Mesenchymal stem cell (in vitro differentiated cells and primary cell): Measurements from ENCODE around the gene PITPNM3.

Source experiments
- DNase-seq: peaks from one replicate; pipeline ENCODE4 v3.0.0-alpha.2; 2013
- H2AFZ ChIP-seq: one replicate; pipeline ENCODE4 v1.6.1; 2013; ENCODE audit warnings: low read depth, mild to moderate bottlenecking, control low read depth, inconsistent platforms, low read length, moderate library complexity
- H2AK5ac ChIP-seq: 2 replicates; pipeline ENCODE4 v1.6.1; 2013; ENCODE audit warnings: low read length, moderate library complexity, mild to moderate bottlenecking, inconsistent platforms; ENCODE audit not compliant: severe bottlenecking
- H2BK120ac ChIP-seq: one replicate; pipeline ENCODE4 v1.6.1; 2013; ENCODE audit warnings: low read depth, mild to moderate bottlenecking, inconsistent platforms, low read length, moderate library complexity
- H2BK12ac ChIP-seq, 2 experiments: one replicate each; pipeline ENCODE4 v1.6.1; 2013; ENCODE audit warnings: inconsistent platforms in 2 of 2, low read length in 2 of 2, mild to moderate bottlenecking in 2 of 2, moderate library complexity in 2 of 2, control low read depth in 1 of 2
- H2BK15ac ChIP-seq: one replicate; pipeline ENCODE4 v1.6.1; 2013; ENCODE audit warnings: mild to moderate bottlenecking, low read depth, inconsistent platforms; ENCODE audit not compliant: poor library complexity, severe bottlenecking
- H2BK5ac ChIP-seq: 2 replicates; pipeline ENCODE4 v1.6.1; 2013; ENCODE audit warnings: low read depth, mild to moderate bottlenecking, low read length, control low read depth, inconsistent platforms; ENCODE audit not compliant: poor library complexity, severe bottlenecking
- H3K14ac ChIP-seq, 2 experiments: one replicate each; pipeline ENCODE4 v1.6.1; 2013; ENCODE audit warnings: inconsistent platforms in 2 of 2, low read length in 2 of 2, control low read depth in 1 of 2, mild to moderate bottlenecking in 1 of 2, moderate library complexity in 1 of 2
- H3K18ac ChIP-seq, 2 experiments: one replicate each; pipeline ENCODE4 v1.6.1; 2013; ENCODE audit warnings: inconsistent platforms in 2 of 2, low read length in 2 of 2, control low read depth in 1 of 2, low read depth in 1 of 2, mild to moderate bottlenecking in 1 of 2
- H3K23ac ChIP-seq, 2 experiments: one replicate each; pipeline ENCODE4 v1.6.1; 2013; ENCODE audit warnings: inconsistent platforms in 2 of 2, low read length in 2 of 2, mild to moderate bottlenecking in 2 of 2, moderate library complexity in 2 of 2, control low read depth in 1 of 2
- H3K27ac ChIP-seq: 2 replicates; pipeline ENCODE4 v1.5.1; 2013; ENCODE audit warnings: mild to moderate bottlenecking, moderate library complexity, low read length, control low read depth, inconsistent platforms; ENCODE audit not compliant: poor library complexity, severe bottlenecking
- H3K27me3 ChIP-seq, 2 experiments: 2 replicates each; pipeline versions ENCODE4 v1.6.1 to v1.7.0; 2013; ENCODE audit warnings: low read length in 2 of 2, mild to moderate bottlenecking in 2 of 2, moderate library complexity in 2 of 2, control low read depth in 1 of 2, inconsistent platforms in 1 of 2; ENCODE audit not compliant: control insufficient read depth in 1 of 2, insufficient read depth in 1 of 2
- H3K36me3 ChIP-seq, 2 experiments: 2 replicates each; pipeline versions ENCODE4 v1.6.1 to v1.7.0; 2013; ENCODE audit warnings: low read length in 2 of 2, control low read depth in 1 of 2, inconsistent platforms in 1 of 2, low read depth in 1 of 2, mild to moderate bottlenecking in 1 of 2; ENCODE audit not compliant: insufficient read depth in 2 of 2, control insufficient read depth in 1 of 2
- H3K4ac ChIP-seq, 2 experiments: one replicate each; pipeline ENCODE4 v1.6.1; 2013; ENCODE audit warnings: inconsistent platforms in 2 of 2, low read length in 2 of 2, mild to moderate bottlenecking in 2 of 2, moderate library complexity in 2 of 2, control low read depth in 1 of 2, low read depth in 1 of 2
- H3K4me1 ChIP-seq: 2 replicates; pipeline ENCODE4 v1.6.1; 2013; ENCODE audit warnings: low read depth, low read length, control low read depth; ENCODE audit not compliant: control insufficient read depth, insufficient read depth
- H3K4me2 ChIP-seq: 2 replicates; pipeline ENCODE4 v1.6.1; 2013; ENCODE audit warnings: low read length, mild to moderate bottlenecking, inconsistent platforms; ENCODE audit not compliant: poor library complexity, severe bottlenecking
- H3K4me3 ChIP-seq, 2 experiments: 2 replicates each; pipeline versions ENCODE4 v1.5.1 to v1.7.0; 2013; ENCODE audit warnings: low read length in 2 of 2, mild to moderate bottlenecking in 2 of 2, control low read depth in 1 of 2, low read depth in 1 of 2; ENCODE audit not compliant: insufficient read depth in 1 of 2
- H3K79me1 ChIP-seq: replicated peaks from 2 replicates; pipeline ENCODE4 v1.6.1; 2013; ENCODE audit warnings: mild to moderate bottlenecking, control low read depth, low read length, inconsistent platforms; ENCODE audit not compliant: poor library complexity, severe bottlenecking
- H3K9ac ChIP-seq: 2 replicates; pipeline ENCODE4 v1.7.0; 2013; ENCODE audit warnings: mild to moderate bottlenecking, low read length, moderate library complexity
- H3K9me3 ChIP-seq: 2 replicates; pipeline ENCODE4 v1.7.0; 2013; ENCODE audit warnings: mild to moderate bottlenecking, low read length; ENCODE audit not compliant: control insufficient read depth
- H4K8ac ChIP-seq: one replicate; pipeline ENCODE4 v1.6.1; 2013; ENCODE audit warnings: inconsistent platforms, mild to moderate bottlenecking, low read length, moderate library complexity
- H4K91ac ChIP-seq: one replicate; pipeline ENCODE4 v1.6.1; 2013; ENCODE audit warnings: mild to moderate bottlenecking, low read length, inconsistent platforms
- WGBS: methylation state at CpG from one replicate; pipeline ENCODE4 v1.1.7; 2013; ENCODE audit warnings: mixed read lengths; 5-methylcytosine and 5-hydroxymethylcytosine counted together

Gene PITPNM3

DNA sequence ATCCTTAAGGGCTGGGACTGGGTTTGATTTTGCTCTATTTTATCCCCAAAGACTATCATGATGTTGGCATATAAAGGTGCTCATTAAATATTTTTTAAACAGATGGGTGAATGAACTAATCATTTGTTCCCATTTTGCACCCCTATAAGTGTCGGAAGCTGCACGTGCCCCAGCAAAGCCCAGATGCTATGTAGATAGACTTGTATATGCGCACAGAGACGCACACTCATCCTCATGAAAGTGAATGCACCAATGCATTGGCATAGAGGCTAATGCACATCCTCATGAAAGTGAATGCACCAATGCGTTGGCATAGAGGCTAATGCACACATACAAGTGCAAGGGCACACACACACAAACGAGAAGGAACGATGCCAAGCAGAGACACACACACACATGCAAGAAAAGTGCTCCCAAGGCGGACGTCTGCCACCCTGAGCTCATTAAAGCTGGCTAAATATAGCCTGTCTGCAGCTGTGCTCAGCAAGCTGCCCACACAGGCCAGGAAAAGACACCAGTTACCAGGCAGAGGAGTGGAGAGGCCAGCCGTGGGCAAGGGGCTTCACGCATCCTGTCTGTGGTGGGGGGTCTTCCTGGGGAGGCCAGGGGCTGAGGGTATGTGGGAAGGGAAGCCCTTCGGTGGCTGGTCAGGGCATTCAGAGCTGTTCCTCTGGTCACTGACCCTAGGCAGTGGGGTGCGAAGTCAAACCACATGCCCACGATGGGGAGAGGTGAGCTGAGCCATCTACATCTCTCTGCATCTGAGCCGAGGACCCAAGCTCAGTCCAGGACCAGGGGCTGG lies 59.5 kb downstream of the PITPNM3 start:
- Histone ChIP-seq H3K9ac (no peak overlapping the region), H2BK15ac (no peak overlapping the region), H3K79me1 (no peaks in the 10 kb centered on the region), H4K8ac (no peak overlapping the region), H3K4me1 (peaks cover 10% of the 10 kb centered on the region), H3K18ac (no peak overlapping the region), H3K27ac (no peak overlapping the region), H3K9me3 (no peaks in the 10 kb centered on the region), H2BK120ac (no peak overlapping the region), H3K4ac (no peak overlapping the region), H2BK5ac (no peak overlapping the region), H3K4me3 (no peak overlapping the region), H4K91ac (no peak overlapping the region), H3K14ac (no peak overlapping the region), H3K4me2 (no peak overlapping the region), H3K36me3 (no peaks in the 10 kb centered on the region), H3K27me3 (peaks cover 47 to 60% of the 10 kb centered on the region in 2 experiments), H2AFZ (no peak overlapping the region), H2BK12ac (no peak overlapping the region), H2AK5ac (no peak overlapping the region), H3K23ac (no peak overlapping the region)
- WGBS, result 74% methylated on average over 15 of the region's 15 CpGs
- DNase-seq, result no peak

DNA sequence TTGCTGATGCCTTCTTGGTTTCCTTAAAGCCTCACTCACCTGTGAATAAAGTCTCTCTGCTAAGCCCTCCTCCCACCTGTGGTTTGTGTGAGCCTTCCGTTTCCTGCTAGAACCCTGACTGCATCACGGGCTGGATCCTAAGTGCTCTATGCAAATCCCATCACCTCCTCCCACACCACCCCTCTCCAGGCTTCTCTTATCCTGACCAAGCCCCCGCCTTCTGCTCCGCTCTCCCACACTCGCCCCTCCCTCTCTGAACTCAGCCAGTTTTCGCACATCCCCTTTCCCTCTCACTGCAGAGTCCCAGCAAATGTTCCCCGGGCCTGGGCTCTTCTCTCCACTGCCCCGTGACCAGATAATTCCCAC lies 60.3 kb downstream of the PITPNM3 start:
- no peak overlapping the region for H3K4me2 ChIP-seq

DNA sequence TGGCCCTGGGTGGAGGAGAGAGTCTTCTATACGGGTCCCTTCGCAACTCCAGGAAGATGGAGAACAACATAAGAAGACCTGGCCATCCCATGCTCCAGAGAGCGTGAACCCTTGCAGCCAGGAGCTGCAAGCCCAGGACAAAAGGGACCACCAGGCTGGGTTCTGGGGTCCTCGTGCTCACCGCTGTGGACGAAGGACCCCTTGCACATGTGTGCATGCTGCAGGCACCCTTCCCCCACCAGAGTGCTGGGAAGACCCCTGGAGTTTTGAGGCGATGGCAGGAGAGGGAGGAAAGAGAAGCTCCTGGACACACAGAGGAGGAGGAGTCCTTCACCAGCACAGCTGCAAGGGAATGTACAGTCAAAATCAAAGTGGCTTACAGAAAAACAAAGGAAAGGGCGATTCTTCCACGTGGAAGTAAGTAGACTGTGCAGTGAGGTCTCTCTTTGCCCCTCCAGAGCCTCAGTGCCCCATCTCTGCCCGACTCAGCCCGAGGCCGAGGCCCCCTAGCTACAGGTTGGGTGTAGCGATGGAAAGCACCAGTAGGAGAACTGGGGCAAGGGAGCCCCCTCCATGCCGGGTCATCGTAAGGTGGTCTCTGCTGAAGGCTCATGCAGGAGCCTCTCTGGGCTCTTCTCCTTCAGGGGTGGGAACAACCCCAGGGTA lies 60.8 kb downstream of the PITPNM3 start:
- Histone ChIP-seq H3K27me3 (peaks cover 52 to 54% of the 10 kb centered on the region in 2 experiments), H4K91ac (no peak overlapping the region), H2BK12ac (no peak overlapping the region)

More for the DNA sequence above, 60.3 kb downstream of the PITPNM3 start:
- Histone ChIP-seq H2BK5ac (no peak overlapping the region), H3K4me1 (peaks cover 10% of the 10 kb centered on the region), H4K8ac (no peak overlapping the region), H3K27ac (no peak overlapping the region), H4K91ac (no peak overlapping the region), H2AK5ac (no peak overlapping the region), H3K18ac (no peak overlapping the region), H3K4me3 (no peak overlapping the region), H3K9me3 (no peaks in the 10 kb centered on the region), H3K27me3 (peaks cover 51 to 56% of the 10 kb centered on the region in 2 experiments), H2BK15ac (no peak overlapping the region), H3K4ac (no peak overlapping the region), H3K14ac (no peak overlapping the region), H2AFZ (no peak overlapping the region), H3K9ac (no peak overlapping the region), H3K23ac (no peak overlapping the region), H2BK120ac (no peak overlapping the region), H3K79me1 (no peaks in the 10 kb centered on the region), H3K36me3 (no peaks in the 10 kb centered on the region), H2BK12ac (no peak overlapping the region)
- no peak for DNase-seq
- 7% methylated on average over 8 of the region's 8 CpGs for WGBS

DNA sequence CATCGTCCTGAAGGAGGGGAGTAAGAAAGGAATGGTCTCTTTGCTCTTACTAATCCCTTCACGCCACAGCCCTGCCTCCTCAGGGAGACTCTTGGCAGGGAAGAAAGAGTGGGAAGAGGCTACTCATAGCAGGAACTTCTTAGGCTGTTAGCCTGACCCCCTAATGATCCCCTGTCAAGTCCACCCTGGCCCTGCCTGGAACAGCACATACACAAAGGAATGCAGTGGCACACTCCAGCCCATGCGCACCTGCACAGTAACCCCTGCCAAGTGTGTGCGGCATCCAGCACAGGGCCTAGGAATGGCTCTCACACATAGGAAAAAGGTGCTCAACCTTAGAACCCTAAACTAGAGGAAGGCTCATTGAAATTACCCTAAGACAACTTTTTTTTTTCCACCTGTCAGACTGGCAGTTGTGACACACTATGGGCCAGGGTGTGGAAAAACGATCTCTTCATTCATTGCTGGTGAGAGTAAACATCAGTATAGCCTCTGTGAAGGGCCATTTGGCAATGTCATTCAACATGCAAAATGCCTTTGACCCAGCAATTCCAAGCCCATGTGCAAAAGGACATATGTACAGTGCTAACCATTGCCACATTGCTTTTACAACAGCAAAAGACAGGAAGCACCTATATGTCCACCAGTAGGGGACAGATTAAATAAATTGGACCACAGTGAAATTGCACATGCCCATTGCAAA lies 62.0 kb downstream of the PITPNM3 start:
- Histone ChIP-seq H4K8ac (no peak overlapping the region), H3K9me3 (no peaks in the 10 kb centered on the region), H2AFZ (no peak overlapping the region), H3K4me1 (peaks cover 10% of the 10 kb centered on the region), H3K27ac (no peak overlapping the region), H4K91ac (no peak overlapping the region), H2AK5ac (no peak overlapping the region), H3K4ac (no peak overlapping the region), H3K18ac (no peak overlapping the region), H2BK120ac (no peak overlapping the region), H2BK12ac (no peak overlapping the region), H3K27me3 (peaks cover 58 to 59% of the 10 kb centered on the region in 2 experiments), H3K79me1 (no peaks in the 10 kb centered on the region), H3K36me3 (no peaks in the 10 kb centered on the region), H3K14ac (peak overlapping the region in 1 of 2 experiments; percentile 18), H3K4me3 (no peak overlapping the region), H2BK15ac (no peak overlapping the region), H3K23ac (no peak overlapping the region), H3K4me2 (no peak overlapping the region), H2BK5ac (no peak overlapping the region), H3K9ac (no peak overlapping the region)
- WGBS, result 77% methylated on average over 5 of the region's 5 CpGs
- no peak for DNase-seq

More for the DNA sequence above, 60.8 kb downstream of the PITPNM3 start:
- no peaks in the 10 kb centered on the region for H3K9me3 ChIP-seq
- H3K14ac ChIP-seq, result no peak overlapping the region
- no peak overlapping the region for H3K23ac ChIP-seq
- H3K4me2 ChIP-seq, result no peak overlapping the region
- no peak overlapping the region for H2AK5ac ChIP-seq
- no peak overlapping the region for H2BK120ac ChIP-seq
- DNase-seq, result no peak
- H4K8ac ChIP-seq, result no peak overlapping the region
- no peaks in the 10 kb centered on the region for H3K36me3 ChIP-seq
- no peak overlapping the region for H3K9ac ChIP-seq
- H3K27ac ChIP-seq, result no peak overlapping the region
- no peak overlapping the region for H2BK5ac ChIP-seq
- H2AFZ ChIP-seq, result no peak overlapping the region
- peaks cover 10% of the 10 kb centered on the region for H3K4me1 ChIP-seq
- no peak overlapping the region for H3K4me3 ChIP-seq
- 55% methylated on average over 15 of the region's 15 CpGs for WGBS
- no peaks in the 10 kb centered on the region for H3K79me1 ChIP-seq
- H3K4ac ChIP-seq, result no peak overlapping the region
- H3K18ac ChIP-seq, result no peak overlapping the region
- no peak overlapping the region for H2BK15ac ChIP-seq
